Measurements from ENCODE around the gene FAM53A. TPM values are rescaled to one million over a fixed set of nuclear protein-coding genes. Genes with fewer than 3 reads are reported as not detected.

FAM53A gene, protein sequence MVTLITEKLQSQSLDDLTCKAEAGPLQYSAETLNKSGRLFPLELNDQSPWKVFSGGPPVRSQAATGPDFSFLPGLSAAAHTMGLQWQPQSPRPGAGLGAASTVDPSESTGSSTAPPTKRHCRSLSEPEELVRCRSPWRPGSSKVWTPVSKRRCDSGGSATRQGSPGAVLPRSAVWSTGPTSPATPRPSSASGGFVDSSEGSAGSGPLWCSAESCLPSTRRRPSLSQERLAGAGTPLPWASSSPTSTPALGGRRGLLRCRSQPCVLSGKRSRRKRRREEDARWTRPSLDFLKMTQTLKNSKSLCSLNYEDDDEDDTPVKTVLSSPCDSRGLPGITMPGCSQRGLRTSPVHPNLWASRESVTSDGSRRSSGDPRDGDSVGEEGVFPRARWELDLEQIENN
- total RNA-seq (2022; extraction: Qiagen RNA extraction; ENCODE audit: low read depth) = 0.24 to 0.99 TPM (median 0.75 TPM) in 5 replicates

DNA sequence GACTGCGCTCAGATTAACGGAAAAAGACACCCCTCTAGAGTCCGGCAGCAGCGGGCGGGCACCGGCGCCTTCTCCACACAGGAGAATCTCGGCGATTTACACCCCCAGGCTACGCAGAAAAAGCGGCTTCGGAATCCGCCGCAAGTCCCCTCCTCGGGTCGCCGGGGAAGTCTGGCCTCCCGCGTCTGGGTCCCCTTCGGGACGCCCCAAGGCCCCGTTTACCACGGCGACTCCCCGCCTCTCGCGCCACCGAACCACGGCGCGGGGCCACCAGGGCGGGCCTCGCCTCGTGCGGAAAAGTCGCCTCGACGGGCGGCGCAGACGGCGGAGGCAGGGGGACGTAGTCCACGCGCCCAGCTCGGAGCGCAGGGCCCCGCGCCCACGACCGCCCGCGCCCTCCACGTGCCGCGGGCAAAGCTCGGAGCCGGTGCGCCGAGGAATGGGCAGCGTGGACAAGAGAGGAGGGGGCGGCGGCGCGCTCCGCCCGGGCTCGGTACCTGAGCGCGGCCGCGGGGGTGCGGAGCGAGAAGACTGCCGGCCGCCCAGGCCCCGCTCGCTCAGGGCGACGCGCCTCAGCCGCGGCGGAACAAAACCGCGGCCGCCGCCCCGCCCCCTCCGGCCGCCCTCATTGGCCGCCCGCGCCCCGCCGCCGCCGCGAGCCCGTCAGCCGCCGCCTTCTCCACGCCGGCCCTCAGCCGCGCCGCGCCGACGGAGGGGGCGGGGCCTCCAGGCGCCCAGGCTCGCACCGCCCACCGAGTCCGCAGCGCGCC is at the start of gene FAM53A:
Gene FAM53A, minus strand, starts transcription at position 578 of the 770 bp plus-strand sequence. CDS start 15,572 bp downstream, outside the sequence.

GRCh38 chr4:1721003-1721665 is 37.0 kb upstream of the FAM53A start, which contains the start of the genes TACC3 and TMEM129:
Gene TACC3, plus strand, starts transcription at chr4:1721521. Its CDS starts 1,901 bp downstream, at chr4:1723422.
Gene TMEM129, minus strand, starts transcription at chr4:1721323. Its CDS starts 486 bp downstream, at chr4:1720837.

DNA sequence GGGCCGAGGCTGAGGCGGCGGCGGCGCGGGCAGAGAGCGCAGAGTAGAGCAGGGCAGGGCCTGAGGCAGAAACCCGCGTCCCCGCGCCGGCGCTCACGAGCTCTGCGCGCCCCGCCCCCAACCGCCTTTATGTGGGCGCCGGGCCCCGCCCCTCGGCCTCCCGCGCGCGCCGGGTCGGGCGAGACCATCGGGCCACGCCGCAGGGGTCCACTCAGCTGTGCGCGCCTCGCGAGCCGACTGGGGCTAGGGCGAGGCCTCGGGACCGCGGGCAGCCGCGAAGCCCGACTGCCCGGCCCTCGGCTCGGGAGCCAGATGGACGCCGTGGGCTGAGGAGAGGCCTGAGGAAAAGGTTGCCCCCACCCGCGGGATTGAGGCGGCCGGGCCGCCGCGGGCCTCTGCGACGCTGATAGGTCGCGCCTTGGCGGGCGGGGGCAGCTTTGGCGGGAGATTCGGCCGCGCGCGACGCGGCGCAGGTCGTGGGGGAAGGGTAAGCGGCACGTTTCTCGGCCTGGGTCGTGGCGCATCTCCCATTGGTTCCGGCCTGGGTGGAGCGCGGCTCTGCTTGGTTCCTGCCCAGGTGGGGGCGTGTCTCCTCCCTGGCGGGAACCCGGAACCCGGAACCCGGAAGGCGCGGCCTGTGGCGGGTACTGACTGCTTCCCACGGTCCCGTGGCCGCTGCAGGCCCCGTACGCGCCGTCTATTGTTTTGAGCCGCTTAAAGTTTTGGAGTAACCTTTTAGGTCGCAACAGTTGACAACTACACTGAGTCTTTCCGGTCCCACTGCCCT is 28.3 kb upstream of the FAM53A start, which contains the start of gene SLBP:
Gene SLBP, minus strand, starts transcription at position 104 of the 787 bp plus-strand sequence. CDS start 131 bp downstream, outside the sequence.

Other genes with a start within 250 kb of the FAM53A start
- gene SLBP, start 28.0 kb upstream of the FAM53A start, total RNA-seq (2022; extraction: Qiagen RNA extraction; ENCODE audit: low read depth) = 70.6 to 81.3 TPM (median 76.3 TPM) in 5 replicates
- gene TMEM129, start 37.0 kb upstream of the FAM53A start, total RNA-seq (2022; extraction: Qiagen RNA extraction; ENCODE audit: low read depth) = 18.3 to 25.6 TPM (median 22.0 TPM) in 5 replicates
- 75.7 to 96.5 TPM (median 85.7 TPM) in 5 replicates for gene TACC3, start 37.2 kb upstream of the FAM53A start, total RNA-seq (2022; extraction: Qiagen RNA extraction; ENCODE audit: low read depth)
- gene FGFR3, start 109.0 kb upstream of the FAM53A start, total RNA-seq (2022; extraction: Qiagen RNA extraction; ENCODE audit: low read depth) = 1.3 to 2.2 TPM (median 1.7 TPM) in 5 replicates
- gene LETM1, start 171.8 kb upstream of the FAM53A start, total RNA-seq (2022; extraction: Qiagen RNA extraction; ENCODE audit: low read depth) = 25.5 to 33.1 TPM (median 32.1 TPM) in 5 replicates
- gene NSD2, start 187.1 kb upstream of the FAM53A start, total RNA-seq (2022; extraction: Qiagen RNA extraction; ENCODE audit: low read depth) = 37.8 to 51.6 TPM (median 50.6 TPM) in 5 replicates

Data from A549 treated with DMSO at 1 μM for 4 hours (cell line).